Caki2 (cell line): ENCODE measurements around the gene CYP27A1. TPM values are rescaled to one million over a fixed set of nuclear protein-coding genes. Genes with fewer than 3 reads are reported as not detected.

Experiments
- DNase-seq: peaks from one replicate; pipeline ENCODE4 v3.0.0-alpha.2; 2015; ENCODE audit warnings: low read depth
- in situ Hi-C: cut with HindIII; loops from 2 replicates; pipeline ENCODE4 v1.10.0; 2016; ENCODE audit warnings: low sequenced_read_pairs, low pct_unique_long_range_greater_than_20kb, mixed read lengths
- total RNA-seq: library from RNA; depleted of rRNA; stranded (reverse); fragments of >200 nt; shearing (Covaris generic); gene quantifications from 2 replicates; pipeline ENCODE4 v1.2.3, GENCODE V29; 2014; ENCODE audit warnings: low replicate concordance; rRNA removed

The CYP27A1 gene
- not detected in 2 replicates for total RNA-seq

DNA sequence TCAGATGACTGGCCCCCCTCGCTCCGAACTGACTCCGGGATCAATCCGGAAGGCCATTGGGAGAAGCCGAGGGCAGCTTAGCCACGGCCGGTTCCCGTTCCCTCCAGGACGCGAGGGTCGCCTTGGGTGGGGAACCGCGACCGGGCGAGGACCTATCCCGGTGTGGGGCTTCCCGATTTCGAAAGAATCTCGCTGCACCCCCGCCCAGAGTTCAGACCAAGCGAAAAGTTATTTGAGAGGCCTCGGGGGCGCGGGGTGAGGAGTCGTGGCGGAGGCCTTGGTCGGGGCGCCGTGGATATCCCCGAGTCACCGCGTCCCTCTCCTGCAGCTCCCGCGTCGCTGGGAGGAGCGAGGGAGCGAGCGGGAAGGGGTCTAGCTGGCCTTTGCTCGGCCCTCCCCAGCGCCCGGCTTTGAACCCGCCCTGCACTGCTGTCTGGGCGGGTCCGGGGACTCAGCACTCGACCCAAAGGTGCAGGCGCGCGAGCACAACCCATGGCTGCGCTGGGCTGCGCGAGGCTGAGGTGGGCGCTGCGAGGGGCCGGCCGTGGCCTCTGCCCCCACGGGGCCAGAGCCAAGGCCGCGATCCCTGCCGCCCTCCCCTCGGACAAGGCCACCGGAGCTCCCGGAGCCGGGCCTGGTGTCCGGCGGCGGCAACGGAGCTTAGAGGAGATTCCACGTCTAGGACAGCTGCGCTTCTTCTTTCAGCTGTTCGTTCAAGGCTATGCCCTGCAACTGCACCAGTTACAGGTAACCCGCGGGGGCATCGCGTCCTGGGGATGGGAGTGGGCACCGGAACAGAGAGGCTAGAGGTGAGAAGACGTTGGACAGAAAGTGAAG is at the start of gene CYP27A1:
CYP27A1 (plus strand) TSS at position 457 of the 837 bp plus-strand sequence; CDS start at position 493, 36 bp downstream.
- DNase-seq = no peak
- in situ Hi-C loops = no loop called here

- in situ Hi-C loops = no loop called here
- DNase-seq = no peak
Observed at GRCh38 chr2:218732761-218733158, 49.2 kb upstream of the CYP27A1 start.

GRCh38 chr2:218733171-218734021 is 48.6 kb upstream of the CYP27A1 start:
- DNase-seq = peak; percentile 15

DNA sequence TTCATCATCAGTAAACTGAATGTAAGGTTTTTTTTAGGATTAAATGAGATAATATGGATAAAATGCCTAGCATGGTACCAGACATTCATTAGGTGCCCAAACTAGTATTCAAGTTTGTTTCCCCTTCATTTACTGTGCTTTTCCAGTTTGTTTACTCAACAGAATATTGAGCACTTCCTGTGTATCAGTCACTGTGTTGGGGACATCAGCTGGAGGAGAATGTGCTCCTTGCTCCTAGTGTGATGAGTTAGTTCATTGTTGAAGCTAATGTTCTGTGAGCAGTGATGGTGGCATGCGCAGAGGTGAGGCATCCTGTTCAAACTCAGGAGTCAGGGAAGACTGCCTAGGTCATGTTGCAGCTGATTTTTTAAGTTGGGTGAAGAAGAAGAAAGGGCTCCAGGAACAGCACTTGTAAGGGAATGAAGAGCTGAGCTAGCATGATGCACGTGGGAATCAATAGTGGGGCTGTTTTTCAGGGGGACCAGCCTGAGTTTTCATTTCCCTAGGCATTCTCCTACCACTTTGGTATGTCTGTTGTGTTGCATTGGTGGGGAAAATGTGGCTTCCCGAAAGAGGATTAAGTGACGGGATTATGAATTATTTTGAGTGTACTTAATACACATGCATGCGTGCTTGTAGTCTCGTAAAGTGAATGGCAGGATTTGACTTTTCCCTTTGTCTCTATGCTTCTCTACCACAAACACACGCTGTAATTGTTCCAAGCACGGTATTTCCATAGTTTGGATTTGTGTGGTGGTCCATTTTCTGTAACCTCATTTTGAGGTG is 47.6 kb upstream of the CYP27A1 start:
- in situ Hi-C loops = no loop called here
- DNase-seq = no peak

More at GRCh38 chr2:218733171-218734021, 48.6 kb upstream of the CYP27A1 start:
- in situ Hi-C loops = no loop called here

DNA sequence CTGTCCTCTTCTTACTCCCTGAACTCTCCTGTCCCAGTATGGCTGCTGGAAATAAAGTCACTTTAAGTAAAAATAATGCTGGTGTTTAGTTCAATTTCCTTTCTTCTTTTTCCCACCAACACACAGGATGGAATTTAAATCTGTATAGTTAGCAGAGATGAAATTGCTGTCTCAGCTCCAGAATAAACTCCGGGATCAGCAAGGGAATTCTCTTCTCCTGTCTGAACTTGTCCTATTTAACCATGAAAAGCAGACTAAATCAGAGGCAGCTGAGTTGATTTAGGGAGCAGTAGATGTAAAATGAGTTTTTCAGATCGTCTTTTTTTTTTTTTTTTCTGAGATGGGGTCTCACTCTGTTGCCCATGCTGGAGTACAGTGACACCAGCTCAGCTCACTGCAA is 45.4 kb upstream of the CYP27A1 start:
- no peak for DNase-seq
- in situ Hi-C loops = no loop called here

DNA sequence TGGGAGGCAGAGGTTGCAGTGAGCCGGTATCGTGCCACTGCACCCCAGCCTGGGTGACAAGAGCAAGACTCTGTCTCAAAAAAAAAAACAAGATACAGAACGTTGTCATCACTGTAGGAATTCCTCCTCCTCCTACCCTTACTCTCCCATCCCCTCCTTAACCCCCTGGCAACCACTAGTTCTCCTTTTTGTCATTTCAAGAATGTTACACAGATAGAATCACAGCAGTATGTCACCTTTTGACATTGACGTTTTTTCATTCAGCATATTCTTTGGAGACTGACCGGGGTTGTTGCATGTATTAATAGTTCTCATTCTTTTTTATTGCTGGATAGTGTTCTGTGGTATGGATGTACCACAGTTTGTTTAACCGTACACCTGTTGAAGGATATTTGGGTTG is 38.9 kb upstream of the CYP27A1 start:
- in situ Hi-C loops = no loop called here

GRCh38 chr2:218744615-218745014 is 37.3 kb upstream of the CYP27A1 start:
- in situ Hi-C loops = no loop called here
- no peak for DNase-seq

More for the DNA sequence above, 38.9 kb upstream of the CYP27A1 start:
- no peak for DNase-seq

- in situ Hi-C loops = no loop called here
- peak; percentile 30 for DNase-seq
Observed at GRCh38 chr2:218745160-218745558, 36.8 kb upstream of the CYP27A1 start.

DNA sequence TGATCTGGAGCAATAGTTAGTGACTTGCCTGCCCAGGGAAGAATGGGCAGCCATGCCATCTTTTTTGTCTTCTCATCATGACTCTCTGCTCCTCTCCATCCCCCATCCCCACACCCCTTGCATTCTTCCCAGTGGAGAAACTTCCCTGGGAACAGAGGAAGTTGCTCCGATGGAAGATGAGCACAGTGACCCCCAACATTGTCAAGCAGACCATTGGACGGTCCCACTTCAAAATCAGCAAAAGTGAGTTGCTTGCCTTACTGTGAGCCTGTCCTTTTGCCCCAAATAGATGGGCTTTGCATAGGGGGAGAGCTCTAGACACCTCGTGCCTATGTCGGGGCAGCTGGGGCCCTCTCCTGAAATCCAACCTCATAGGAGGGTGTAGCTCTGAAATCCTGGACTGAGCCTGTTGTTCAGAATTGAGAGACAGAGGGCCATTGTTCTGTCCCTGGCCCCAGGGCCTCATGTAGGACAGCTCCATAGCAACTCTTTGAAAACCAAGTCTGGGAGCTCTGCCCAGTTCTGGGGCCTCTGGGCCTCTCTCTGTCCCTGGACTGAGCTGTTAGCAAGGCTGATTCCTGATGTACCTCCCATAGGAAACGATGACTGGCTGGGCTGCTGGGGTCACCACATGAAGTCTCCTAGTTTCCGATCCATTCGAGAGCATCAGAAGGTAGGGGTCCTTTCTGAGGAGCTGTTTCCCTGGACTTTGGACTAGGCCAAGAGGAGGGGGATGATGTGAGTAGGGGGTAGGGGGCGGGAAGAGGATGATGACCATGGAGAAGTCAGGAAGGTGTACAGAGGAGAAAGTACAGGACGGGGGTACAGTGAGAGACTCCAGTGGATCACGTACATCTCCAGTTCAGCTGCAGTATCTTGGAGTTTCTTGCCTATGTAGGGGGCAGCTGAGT is 36.1 kb upstream of the CYP27A1 start:
- in situ Hi-C loops = no loop called here
- DNase-seq = no peak

DNA sequence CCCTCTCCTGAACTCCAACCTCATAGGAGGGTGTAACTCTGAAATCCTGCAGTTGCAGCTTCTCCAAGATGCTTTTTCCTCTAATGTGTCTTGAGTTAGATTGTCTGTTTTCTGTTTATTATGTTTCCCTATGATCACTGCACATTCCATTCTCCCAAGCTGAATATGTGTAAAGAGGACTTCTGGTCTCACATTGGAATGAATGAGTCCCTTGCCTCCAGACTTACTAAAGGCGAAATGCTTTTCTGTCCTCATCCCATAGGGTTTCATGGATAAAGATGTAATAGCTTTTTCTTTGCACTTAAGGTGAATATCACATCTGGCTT is 35.5 kb upstream of the CYP27A1 start:
- DNase-seq = no peak
- in situ Hi-C loops = no loop called here

DNA sequence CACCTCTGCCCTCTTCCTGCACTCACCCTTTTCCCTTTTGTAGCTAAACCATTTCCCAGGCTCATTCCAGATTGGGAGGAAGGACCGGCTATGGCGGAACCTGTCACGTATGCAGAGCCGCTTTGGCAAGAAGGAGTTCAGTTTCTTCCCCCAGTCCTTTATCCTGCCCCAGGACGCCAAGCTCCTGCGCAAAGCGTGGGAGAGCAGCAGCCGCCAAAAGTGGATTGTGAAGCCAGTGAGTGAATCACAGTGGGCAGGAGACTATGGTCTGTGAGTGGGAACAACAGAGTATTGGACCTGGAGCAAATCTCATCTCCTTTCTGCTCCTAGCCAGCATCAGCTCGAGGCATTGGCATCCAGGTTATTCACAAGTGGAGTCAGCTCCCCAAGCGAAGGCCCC is 35.0 kb upstream of the CYP27A1 start:
- in situ Hi-C loops = no loop called here

DNA sequence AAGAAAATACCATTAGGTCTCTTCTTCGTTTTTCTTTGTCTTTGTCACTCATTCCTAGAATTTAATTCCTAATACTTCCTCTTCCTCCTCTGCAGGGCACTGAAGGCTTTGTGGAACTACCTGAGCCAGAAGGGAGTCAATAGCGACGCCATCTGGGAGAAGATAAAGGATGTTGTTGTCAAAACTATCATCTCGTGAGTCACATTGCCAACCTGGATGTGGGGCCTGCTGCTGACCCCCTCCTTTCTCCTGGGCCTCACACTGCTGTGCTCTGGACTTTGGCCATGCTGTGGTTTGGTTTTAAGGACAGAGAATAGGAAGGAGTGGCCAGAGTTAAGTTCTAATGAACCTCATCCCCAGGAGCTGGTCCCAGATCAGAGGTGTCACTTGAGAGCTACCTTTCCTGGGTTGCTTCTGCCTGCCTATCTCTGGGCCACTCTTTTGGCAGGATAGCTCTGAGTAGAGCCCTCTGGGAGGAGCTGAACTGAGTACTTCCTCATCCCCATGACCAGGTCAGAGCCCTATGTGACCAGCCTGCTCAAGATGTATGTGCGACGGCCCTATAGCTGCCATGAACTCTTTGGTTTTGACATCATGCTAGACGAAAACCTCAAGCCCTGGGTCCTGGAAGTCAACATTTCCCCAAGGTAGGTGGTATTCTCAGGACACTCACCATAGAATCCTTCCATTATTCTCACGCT is 33.1 kb upstream of the CYP27A1 start:
- in situ Hi-C loops = no loop called here
- no peak for DNase-seq

More for the DNA sequence above, 35.0 kb upstream of the CYP27A1 start:
- no peak for DNase-seq

DNA sequence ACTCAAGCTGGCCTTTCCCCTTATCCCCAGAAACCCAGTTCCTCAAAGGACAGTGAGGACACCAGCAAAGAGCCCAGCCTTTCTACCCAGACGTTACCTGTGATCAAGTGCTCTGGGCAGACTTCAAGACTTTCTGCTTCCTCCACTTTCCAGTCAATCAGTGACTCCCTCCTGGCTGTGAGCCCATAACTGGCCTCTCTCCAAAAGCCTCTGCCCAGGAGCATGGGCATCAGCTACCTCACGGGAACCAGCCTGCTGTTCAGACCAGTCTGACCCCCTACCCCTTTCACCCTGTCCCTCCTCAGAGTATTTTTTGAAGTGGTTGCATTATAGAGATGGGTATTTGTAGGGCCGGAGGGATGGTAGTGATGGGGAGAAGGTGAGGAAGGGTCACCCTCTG is 27.7 kb upstream of the CYP27A1 start:
- no peak for DNase-seq
- in situ Hi-C loops = no loop called here

DNA sequence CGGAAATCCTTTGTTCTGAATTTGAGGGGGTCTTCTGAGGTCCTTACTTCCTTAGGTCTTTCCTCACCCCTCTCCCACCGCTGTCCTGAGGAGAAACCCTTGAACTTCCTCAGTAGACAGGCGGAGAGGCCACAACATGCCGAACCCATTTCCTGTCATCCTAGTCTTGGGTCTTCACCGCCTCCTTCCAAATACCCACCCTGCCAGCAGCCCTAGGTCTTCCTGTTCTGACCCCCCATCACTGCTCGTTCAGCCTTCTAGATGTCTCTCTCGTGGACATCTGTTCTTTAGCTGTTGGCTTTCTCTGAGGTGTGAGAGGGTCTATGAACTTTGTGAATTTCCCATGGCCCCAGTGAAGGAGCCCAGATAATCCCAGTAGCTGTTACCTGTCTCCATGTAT is 27.2 kb upstream of the CYP27A1 start:
- no peak for DNase-seq
- in situ Hi-C loops = no loop called here

GRCh38 chr2:218755198-218755566 is 26.8 kb upstream of the CYP27A1 start:
- no peak for DNase-seq
- in situ Hi-C loops = no loop called here

GRCh38 chr2:218755567-218756404 is 26.2 kb upstream of the CYP27A1 start:
- no peak for DNase-seq
- in situ Hi-C loops = no loop called here
